GM19463 (cell line): Measurements from ENCODE around the gene NOTCH2.

Experiments
- ATAC-seq: cut with Tn5 transposase; IDR thresholded peaks from one replicate; pipeline ENCODE4 v1.9.1; 2021; ENCODE audit warnings: mild to moderate bottlenecking, moderate library complexity; ENCODE audit not compliant: unreplicated experiment

The NOTCH2 gene

GRCh38 chr1:119883826-119884225 lies 185.6 kb downstream of the NOTCH2 start:
- no peak for ATAC-seq

GRCh38 chr1:119882132-119883049 lies 187.1 kb downstream of the NOTCH2 start:
- ATAC-seq: no peak

- ATAC-seq: no peak
Observed at GRCh38 chr1:119879510-119880434, 189.7 kb downstream of the NOTCH2 start.

GRCh38 chr1:119878171-119878570 lies 191.3 kb downstream of the NOTCH2 start:
- ATAC-seq: no peak

GRCh38 chr1:119874186-119874585 lies 195.3 kb downstream of the NOTCH2 start:
- ATAC-seq: no peak

GRCh38 chr1:119873135-119874015 lies 196.1 kb downstream of the NOTCH2 start:
- ATAC-seq: no peak

GRCh38 chr1:119871881-119872280 lies 197.6 kb downstream of the NOTCH2 start:
- ATAC-seq: no peak

- ATAC-seq: no peak
Observed at GRCh38 chr1:119870917-119871596, 198.4 kb downstream of the NOTCH2 start.

GRCh38 chr1:119869995-119870394 lies 199.5 kb downstream of the NOTCH2 start:
- no peak for ATAC-seq

GRCh38 chr1:119868176-119868575 lies 201.3 kb downstream of the NOTCH2 start:
- no peak for ATAC-seq

- ATAC-seq: no peak
Observed at GRCh38 chr1:119866451-119866850, 203.0 kb downstream of the NOTCH2 start.

GRCh38 chr1:119865627-119866026 lies 203.8 kb downstream of the NOTCH2 start:
- no peak for ATAC-seq

GRCh38 chr1:119862276-119862675 lies 207.2 kb downstream of the NOTCH2 start:
- ATAC-seq: no peak
